ENCODE results near the gene CD300A. TPM values are rescaled to one million over a fixed set of nuclear protein-coding genes. Genes with fewer than 3 reads are reported as not detected.

CD300A gene
- total RNA-seq, 1 donor from 2014 or later = 3.9 TPM

DNA sequence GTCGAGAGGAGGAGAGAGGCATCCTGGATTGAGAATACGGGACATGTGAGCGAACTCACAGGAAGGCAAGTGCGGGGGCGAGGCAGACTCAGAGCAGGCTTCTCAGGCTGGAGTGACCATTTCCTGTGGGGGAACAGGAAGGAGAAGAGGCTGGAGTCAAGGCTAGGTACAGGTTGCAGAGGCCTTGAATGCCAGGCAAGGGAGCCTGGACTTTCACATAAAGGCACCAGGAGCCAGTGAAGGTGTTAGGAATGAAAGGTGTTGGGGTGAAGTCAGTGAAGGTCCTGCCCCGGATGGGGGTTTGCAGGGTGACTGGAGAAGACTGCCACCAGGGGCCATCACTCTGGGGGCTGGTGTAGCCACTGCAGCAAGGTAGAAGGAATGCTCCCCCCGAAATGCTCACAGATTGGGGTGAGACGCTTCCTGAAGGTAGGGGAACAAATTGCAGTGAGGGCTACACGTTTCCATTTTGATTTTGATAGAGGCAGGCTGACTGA is 39.8 kb upstream of the CD300A start:
- TF ChIP-seq, protein P1, sequence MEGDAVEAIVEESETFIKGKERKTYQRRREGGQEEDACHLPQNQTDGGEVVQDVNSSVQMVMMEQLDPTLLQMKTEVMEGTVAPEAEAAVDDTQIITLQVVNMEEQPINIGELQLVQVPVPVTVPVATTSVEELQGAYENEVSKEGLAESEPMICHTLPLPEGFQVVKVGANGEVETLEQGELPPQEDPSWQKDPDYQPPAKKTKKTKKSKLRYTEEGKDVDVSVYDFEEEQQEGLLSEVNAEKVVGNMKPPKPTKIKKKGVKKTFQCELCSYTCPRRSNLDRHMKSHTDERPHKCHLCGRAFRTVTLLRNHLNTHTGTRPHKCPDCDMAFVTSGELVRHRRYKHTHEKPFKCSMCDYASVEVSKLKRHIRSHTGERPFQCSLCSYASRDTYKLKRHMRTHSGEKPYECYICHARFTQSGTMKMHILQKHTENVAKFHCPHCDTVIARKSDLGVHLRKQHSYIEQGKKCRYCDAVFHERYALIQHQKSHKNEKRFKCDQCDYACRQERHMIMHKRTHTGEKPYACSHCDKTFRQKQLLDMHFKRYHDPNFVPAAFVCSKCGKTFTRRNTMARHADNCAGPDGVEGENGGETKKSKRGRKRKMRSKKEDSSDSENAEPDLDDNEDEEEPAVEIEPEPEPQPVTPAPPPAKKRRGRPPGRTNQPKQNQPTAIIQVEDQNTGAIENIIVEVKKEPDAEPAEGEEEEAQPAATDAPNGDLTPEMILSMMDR (IDR thresholded peaks at IDR 0.05; ENCODE audit: unreplicated experiment) = no peak
- H3K27me3 Mint-ChIP-seq = no peaks in the 10 kb centered on the region
- no peak overlapping the region for H3K4me3 Mint-ChIP-seq (ENCODE audit: low read depth)
- H3K4me1 Mint-ChIP-seq (ENCODE audit: low read depth) = peaks cover 35% of the 10 kb centered on the region
- H3K9me3 Mint-ChIP-seq (ENCODE audit: low read depth) = no peaks in the 10 kb centered on the region
- no peaks in the 10 kb centered on the region for H3K36me3 Mint-ChIP-seq (ENCODE audit: insufficient read depth)
- no peak overlapping the region for H3K27ac Mint-ChIP-seq
- DNase-seq (ENCODE audit: low spot score, unreplicated experiment) = no peak

- peaks cover 35% of the 10 kb centered on the region for H3K4me1 Mint-ChIP-seq (ENCODE audit: low read depth)
- no peak for DNase-seq (ENCODE audit: low spot score, unreplicated experiment)
- H3K9me3 Mint-ChIP-seq (ENCODE audit: low read depth) = no peaks in the 10 kb centered on the region
- H3K27ac Mint-ChIP-seq = peak overlapping the region; percentile 50
- no peak overlapping the region for H3K4me3 Mint-ChIP-seq (ENCODE audit: low read depth)
- TF ChIP-seq, protein P1 (IDR thresholded peaks at IDR 0.05; ENCODE audit: unreplicated experiment) = no peak
- no peaks in the 10 kb centered on the region for H3K27me3 Mint-ChIP-seq
- H3K36me3 Mint-ChIP-seq (ENCODE audit: insufficient read depth) = no peaks in the 10 kb centered on the region
Measured at GRCh38 chr17:74427048-74427762, 39.2 kb upstream of the CD300A start.

- Mint-ChIP-seq H3K4me1 (ENCODE audit: low read depth) (peaks cover 35% of the 10 kb centered on the region), H3K36me3 (ENCODE audit: insufficient read depth) (no peaks in the 10 kb centered on the region), H3K27ac (peak overlapping the region; percentile 50), H3K4me3 (ENCODE audit: low read depth) (no peak overlapping the region), H3K9me3 (ENCODE audit: low read depth) (no peaks in the 10 kb centered on the region), H3K27me3 (no peaks in the 10 kb centered on the region)
- TF ChIP-seq, protein P1 (IDR thresholded peaks at IDR 0.05; ENCODE audit: unreplicated experiment) = no peak
- no peak for DNase-seq (ENCODE audit: low spot score, unreplicated experiment)
Measured at GRCh38 chr17:74427763-74428153, 38.7 kb upstream of the CD300A start.

DNA sequence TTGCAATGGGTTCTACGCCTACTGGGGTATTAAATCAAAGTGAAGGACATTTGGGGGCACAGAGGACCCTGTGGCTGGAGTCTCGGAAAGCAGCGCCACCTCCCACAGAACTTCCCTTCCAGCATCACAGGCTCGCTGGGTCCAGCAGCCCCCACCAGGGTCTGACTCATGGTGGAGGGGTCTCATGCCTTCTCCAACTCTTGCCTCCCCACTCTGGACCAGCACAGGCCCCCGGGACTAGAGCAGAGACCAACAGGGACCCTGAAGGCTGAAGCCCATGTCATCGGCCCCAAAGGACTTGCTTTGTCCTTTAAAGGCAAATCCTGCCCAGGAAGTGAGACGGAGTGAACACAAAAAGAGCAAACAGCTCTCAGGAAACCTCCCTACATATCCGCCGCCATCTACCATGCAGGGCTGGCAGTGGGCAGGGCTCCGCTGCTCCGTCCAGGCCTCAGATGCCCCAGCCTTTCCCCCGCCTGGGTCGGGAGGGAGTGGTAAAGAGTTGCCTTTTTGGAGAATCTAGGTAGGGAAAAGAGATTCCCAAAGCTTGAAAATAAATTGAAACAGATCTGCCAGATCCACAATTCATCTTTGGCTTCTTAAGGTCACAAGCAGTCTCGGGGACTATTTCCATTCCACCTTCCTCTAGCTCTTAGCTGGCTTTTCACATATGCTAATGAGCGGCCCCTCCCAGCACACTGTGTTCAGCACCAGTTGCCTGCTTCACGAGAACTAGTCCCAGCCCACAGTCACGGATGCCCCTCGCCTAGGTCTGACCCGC is 36.6 kb upstream of the CD300A start:
- Mint-ChIP-seq H3K4me1 (ENCODE audit: low read depth) (peaks cover 46% of the 10 kb centered on the region), H3K9me3 (ENCODE audit: low read depth) (no peaks in the 10 kb centered on the region), H3K36me3 (ENCODE audit: insufficient read depth) (no peaks in the 10 kb centered on the region), H3K27me3 (no peaks in the 10 kb centered on the region), H3K27ac (peak overlapping the region; percentile 100), H3K4me3 (ENCODE audit: low read depth) (peak overlapping the region; percentile 90)
- TF ChIP-seq, protein P1 (IDR thresholded peaks at IDR 0.05; ENCODE audit: unreplicated experiment) = no peak
- no peak for DNase-seq (ENCODE audit: low spot score, unreplicated experiment)

- Mint-ChIP-seq H3K9me3 (ENCODE audit: low read depth) (no peaks in the 10 kb centered on the region), H3K27me3 (no peaks in the 10 kb centered on the region), H3K4me1 (ENCODE audit: low read depth) (peaks cover 49% of the 10 kb centered on the region), H3K27ac (peak overlapping the region; percentile 100), H3K36me3 (ENCODE audit: insufficient read depth) (no peaks in the 10 kb centered on the region), H3K4me3 (ENCODE audit: low read depth) (peak overlapping the region; percentile 90)
- TF ChIP-seq, protein P1 (IDR thresholded peaks at IDR 0.05; ENCODE audit: unreplicated experiment) = no peak
- no peak for DNase-seq (ENCODE audit: low spot score, unreplicated experiment)
Measured at GRCh38 chr17:74430385-74430705, 36.1 kb upstream of the CD300A start.

Measured in progenitor cell of endocrine pancreas (in vitro differentiated cells).